ENCODE results near the gene ATP1A1.

The ATP1A1 gene

GRCh38 chr1:116372651-116373430 is at the start of gene ATP1A1:
ATP1A1 (plus strand) TSS chr1:116373244; CDS start chr1:116373512, 268 bp downstream.
- peak; percentile 84 for DNase-seq (ENCODE audit: low read depth)

- no peak for DNase-seq (ENCODE audit: low read depth)
Measured at GRCh38 chr1:116323491-116323890, 49.6 kb upstream of the ATP1A1 start.

GRCh38 chr1:116324411-116324810 is 48.6 kb upstream of the ATP1A1 start:
- no peak for DNase-seq (ENCODE audit: low read depth)

GRCh38 chr1:116325104-116325503 is 47.9 kb upstream of the ATP1A1 start:
- no peak for DNase-seq (ENCODE audit: low read depth)

GRCh38 chr1:116325922-116326321 is 47.1 kb upstream of the ATP1A1 start:
- DNase-seq (ENCODE audit: low read depth) = no peak

- DNase-seq (ENCODE audit: low read depth) = no peak
Measured at GRCh38 chr1:116326486-116326885, 46.6 kb upstream of the ATP1A1 start.

GRCh38 chr1:116328671-116329070 is 44.4 kb upstream of the ATP1A1 start:
- no peak for DNase-seq (ENCODE audit: low read depth)

- no peak for DNase-seq (ENCODE audit: low read depth)
Measured at GRCh38 chr1:116329524-116330341, 43.3 kb upstream of the ATP1A1 start.

- DNase-seq (ENCODE audit: low read depth) = no peak
Measured at GRCh38 chr1:116330342-116330652, 42.7 kb upstream of the ATP1A1 start.

- no peak for DNase-seq (ENCODE audit: low read depth)
Measured at GRCh38 chr1:116330846-116331245, 42.2 kb upstream of the ATP1A1 start.

- DNase-seq (ENCODE audit: low read depth) = no peak
Measured at GRCh38 chr1:116331523-116331922, 41.5 kb upstream of the ATP1A1 start.

- DNase-seq (ENCODE audit: low read depth) = no peak
Measured at GRCh38 chr1:116332451-116332850, 40.6 kb upstream of the ATP1A1 start.

- no peak for DNase-seq (ENCODE audit: low read depth)
Measured at GRCh38 chr1:116333171-116334014, 39.7 kb upstream of the ATP1A1 start.

- DNase-seq (ENCODE audit: low read depth) = no peak
Measured at GRCh38 chr1:116334015-116334547, 39.0 kb upstream of the ATP1A1 start.

GRCh38 chr1:116334868-116335635 is 38.0 kb upstream of the ATP1A1 start:
- no peak for DNase-seq (ENCODE audit: low read depth)

- DNase-seq (ENCODE audit: low read depth) = no peak
Measured at GRCh38 chr1:116335850-116336624, 37.0 kb upstream of the ATP1A1 start.

GRCh38 chr1:116337398-116337797 is 35.6 kb upstream of the ATP1A1 start:
- DNase-seq (ENCODE audit: low read depth) = no peak

GRCh38 chr1:116338400-116338799 is 34.6 kb upstream of the ATP1A1 start:
- DNase-seq (ENCODE audit: low read depth) = no peak

- DNase-seq (ENCODE audit: low read depth) = no peak
Measured at GRCh38 chr1:116340506-116341231, 32.4 kb upstream of the ATP1A1 start.

GRCh38 chr1:116343019-116343418 is 30.0 kb upstream of the ATP1A1 start:
- DNase-seq (ENCODE audit: low read depth) = no peak
